HG03439 (cell line): Measurements from ENCODE around the gene PZP.

Experiments used
- ATAC-seq: cut with Tn5 transposase; IDR thresholded peaks from one replicate; pipeline ENCODE4 v1.9.1; 2021; ENCODE audit warnings: mild to moderate bottlenecking, moderate library complexity; ENCODE audit not compliant: unreplicated experiment

PZP gene

GRCh38 chr12:9127484-9127883, 80.7 kb downstream of the PZP start:
- ATAC-seq: no peak

- ATAC-seq: no peak
These were observed 83.7 kb downstream of the PZP start for GRCh38 chr12:9124383-9125031.

DNA sequence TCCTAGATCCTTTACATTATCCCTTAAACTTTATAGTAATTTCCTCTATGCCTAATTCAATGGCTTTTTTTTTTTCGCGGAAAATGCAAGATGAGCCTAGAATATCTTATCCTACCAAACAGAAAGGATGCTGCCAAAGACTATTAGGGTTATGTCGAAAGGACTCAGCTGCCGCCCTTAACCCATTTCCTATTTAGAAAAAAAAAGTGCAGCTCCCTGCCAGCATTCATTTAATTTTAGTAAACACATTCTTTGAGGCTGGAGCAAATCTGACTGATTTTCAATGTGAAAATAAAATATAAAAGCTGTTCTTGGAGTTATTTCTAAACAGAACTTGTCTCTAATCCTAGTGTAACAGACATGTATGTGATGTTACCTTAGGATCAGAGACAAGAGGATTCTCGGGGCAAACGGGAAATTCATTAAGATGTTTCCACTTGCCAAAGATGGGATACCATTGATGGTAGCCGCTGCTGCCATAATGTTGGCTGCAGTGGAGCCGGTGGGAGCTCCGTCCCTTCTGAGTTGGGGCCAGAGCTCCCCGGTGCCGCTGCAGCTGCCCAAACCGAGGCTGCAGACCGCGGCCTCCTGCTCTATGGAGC, 84.3 kb downstream of the PZP start:
- no peak for ATAC-seq

GRCh38 chr12:9122091-9122609, 86.0 kb downstream of the PZP start:
- no peak for ATAC-seq

DNA sequence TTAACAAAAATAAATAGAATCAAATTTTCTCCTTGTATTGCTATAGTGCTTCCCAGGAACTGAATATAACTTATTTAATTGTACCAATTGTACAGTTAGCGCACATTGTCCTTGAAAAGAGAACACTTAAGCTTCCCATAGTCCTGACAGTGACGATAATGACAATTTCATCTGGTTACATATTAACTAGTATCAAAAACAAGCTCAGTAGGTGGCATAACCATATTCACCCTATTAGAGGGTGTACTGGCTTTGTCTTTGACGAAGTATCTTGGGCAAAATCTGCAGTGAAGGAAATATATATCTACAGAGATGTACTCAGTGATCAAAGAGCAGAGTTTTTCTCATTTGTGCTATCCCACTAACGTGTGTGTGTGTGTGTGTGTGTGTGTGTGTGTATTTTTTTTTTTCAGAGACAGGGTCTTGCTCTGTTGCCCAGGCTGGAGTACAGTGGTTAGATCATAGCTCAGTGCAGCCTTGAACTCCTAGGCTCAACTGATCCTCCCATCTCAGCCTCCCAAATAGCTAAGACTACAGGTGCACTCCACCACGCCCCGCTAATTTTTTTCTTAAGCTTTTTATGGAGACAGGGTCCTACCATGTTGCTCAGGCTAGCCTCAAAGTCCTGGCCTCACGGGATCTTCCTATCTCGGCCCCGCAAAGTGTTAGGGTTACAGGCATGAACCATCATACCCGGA, 87.6 kb downstream of the PZP start:
- ATAC-seq: no peak

DNA sequence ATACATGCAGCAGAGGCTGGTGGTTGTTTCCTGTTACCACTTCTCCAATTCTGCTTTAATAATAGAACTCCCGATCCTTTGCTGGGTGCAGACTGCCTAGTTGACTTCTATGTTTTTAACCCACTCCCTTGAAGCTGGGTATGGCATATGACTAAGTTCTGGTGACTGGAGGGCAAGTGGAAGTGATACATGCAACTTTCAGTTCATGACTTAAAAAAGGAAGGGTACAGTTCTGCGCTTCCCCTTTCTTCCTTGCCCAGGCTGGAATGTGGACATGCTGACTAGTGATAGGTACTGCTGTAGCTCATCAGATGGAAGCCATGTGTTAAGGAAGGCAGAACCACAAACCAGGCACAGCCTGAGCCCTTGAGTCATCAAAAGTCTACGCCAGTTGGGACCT, 90.0 kb downstream of the PZP start:
- ATAC-seq: no peak

- ATAC-seq: no peak
These were observed 92.2 kb downstream of the PZP start, which contains the start of gene A2M for GRCh38 chr12:9115731-9116559. Gene A2M (minus strand): TSS chr12:9115919. CDS start chr12:9115849, 70 bp downstream.

DNA sequence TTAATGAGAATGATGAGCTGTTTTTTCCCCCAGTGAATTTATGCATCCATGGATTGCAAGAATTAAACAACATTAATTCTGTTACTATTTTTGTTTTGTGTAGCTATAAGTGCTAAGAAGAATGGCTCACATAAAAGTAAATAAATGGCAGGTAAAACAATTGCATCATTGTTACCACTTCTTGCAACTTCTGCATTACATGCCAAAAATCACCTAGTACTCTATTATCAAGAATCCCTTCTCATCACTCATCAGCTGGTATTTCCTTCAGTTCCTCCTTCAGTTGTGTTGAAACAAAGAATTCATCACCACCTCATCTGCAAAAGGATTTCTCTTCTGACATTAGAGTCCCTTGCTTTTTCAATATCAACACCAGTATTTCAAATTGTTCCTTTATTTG, 93.2 kb downstream of the PZP start:
- ATAC-seq: no peak

DNA sequence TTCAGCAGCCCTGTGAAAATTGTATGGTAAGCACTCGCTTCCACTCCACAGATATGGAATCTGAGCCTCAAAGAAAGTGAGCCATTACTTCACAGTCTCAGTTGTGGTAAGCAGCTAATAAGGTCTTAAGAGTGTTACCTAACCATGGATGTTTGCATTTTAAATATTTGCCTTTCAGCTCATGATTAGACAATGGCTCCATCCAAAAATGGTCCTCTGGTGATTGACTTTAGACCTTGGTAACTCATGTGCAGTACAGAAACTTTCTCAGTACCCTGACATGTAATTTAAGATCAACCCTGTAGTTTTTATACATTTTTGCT, 94.2 kb downstream of the PZP start:
- no peak for ATAC-seq

- ATAC-seq: no peak
These were observed 94.8 kb downstream of the PZP start for GRCh38 chr12:9113296-9113986.

- no peak for ATAC-seq
These were observed 95.9 kb downstream of the PZP start for GRCh38 chr12:9112076-9112853.

DNA sequence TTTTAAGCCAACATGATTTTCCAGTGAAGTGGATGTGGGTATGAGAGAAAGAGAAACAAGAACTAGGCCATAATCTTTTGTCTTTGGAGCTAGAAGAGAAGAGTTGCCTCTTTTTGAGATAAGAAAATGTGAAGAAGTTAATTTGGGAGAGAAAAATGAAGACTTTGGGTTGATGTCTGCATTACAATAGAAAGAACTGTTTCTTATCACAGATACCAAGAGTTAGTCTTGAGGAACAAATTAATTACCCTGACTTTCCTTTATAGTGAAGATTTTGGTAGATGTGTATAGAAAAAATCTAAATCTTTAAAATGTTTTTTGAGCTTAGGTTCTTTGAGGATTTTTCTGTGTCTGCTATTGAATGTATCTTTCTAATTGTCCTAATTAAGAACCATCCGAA, 96.7 kb downstream of the PZP start:
- ATAC-seq: no peak

DNA sequence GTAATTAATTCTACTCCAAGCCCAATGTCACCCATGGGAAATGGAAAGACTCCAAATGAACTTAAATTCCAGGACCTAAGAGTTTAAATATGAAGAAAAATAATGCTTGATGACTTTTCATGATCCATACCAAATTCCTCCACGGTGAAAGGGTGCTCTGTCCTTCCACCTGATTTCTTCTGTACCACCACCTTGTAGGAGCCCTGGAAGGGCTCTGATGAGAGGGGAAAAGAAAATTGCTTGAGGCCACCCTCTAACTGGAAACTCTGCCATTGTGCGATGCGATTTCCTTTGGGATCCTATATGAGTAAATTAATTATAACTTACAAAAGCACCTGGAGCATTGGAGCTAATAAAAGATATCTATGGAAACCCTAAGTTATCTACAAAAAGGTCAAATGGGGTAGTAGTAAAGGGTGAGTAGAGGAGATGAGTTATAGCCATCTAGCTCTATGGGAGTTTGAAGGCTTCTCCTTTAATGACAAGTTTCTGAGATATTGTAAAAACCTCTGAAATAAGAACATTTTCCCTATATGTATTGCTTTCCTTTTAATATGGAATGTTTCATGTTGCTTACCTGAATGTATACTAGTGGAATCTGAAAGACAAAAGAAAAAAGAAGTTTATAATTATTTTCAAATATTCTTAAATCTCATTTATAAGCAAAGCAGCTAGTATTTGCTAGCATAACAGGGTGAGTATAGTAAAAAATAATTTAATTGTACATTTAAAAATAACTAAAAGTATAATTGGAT, 98.3 kb downstream of the PZP start:
- ATAC-seq: no peak

- no peak for ATAC-seq
These were observed 99.0 kb downstream of the PZP start for GRCh38 chr12:9109213-9109522.

GRCh38 chr12:9108504-9109212, 99.5 kb downstream of the PZP start:
- ATAC-seq: no peak

DNA sequence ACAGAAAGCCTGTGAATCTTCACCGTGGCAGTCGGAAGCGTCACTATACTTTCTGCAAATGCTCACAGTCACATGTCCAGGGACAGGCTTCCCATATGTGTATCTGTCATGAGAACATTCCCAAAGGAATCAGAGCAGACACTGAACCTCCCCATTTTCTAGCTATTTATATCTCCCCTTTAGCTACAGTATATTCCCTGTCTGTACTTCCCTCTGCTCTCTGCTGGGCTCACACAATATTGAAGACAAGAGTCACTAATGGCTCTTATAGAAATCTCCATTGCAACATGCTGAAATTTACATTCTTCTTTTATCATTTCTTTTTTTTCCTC, 100.7 kb downstream of the PZP start:
- no peak for ATAC-seq

DNA sequence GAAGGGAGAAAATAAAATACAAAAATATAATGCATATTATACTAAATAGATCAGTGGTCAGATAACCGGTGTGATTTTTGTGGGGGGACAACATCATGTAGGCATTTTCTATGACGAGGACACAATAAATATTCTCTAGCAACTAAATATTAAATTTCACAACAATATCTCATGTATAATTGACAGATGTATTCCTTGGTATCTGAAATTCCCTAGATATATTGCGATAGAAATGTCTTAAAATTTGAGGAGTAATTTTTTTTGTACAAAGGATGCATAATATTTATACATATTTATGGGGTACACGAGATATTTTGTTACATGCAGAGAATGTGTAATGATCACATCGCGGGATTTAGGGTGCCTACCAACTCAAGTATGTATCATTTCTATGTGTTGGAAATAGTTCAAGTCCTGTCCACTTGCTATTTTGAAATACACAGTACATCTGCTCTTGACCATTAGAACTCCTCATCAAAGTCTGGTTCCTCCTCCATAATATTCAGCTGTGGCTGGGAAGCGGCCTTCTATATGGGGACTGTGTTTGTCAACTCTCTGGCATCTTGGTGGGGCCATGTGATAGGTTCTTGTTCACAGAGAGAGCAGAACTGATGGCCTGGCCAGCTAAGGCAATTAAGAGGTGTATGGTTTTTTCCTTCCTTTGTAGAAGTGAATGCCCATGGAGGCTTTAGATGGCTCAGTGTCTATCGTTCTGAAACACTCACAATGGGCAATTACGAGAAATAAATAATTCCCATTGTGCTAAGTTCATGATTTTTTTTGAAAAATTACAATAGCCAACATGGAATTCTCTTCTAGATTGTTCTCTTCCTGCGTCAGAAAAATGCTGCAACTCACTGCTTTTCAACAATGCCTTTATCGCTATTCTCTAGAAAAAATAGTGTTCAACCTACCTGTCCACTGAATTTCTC, 101.3 kb downstream of the PZP start:
- ATAC-seq: no peak

- no peak for ATAC-seq
These were observed 102.1 kb downstream of the PZP start for GRCh38 chr12:9106067-9106466.
